Measurements from ENCODE around the gene MBLAC1.
A peak's percentile ranks its signal among the peaks of the same experiment; 100 is the strongest.
"Not testable (repeated sequence)": the region's sequence is repeated elsewhere in the genome, so short reads cannot be mapped to it uniquely, and the experiment has no call there.

The MBLAC1 gene

GRCh38 chr7:100146350-100146749 is 19.6 kb downstream of the MBLAC1 start:
- not testable (repeated sequence) for H3K4me3 Mint-ChIP-seq; DNase-seq; H3K27me3 Mint-ChIP-seq; H3K9me3 Mint-ChIP-seq; ATAC-seq (replicated peaks); H3K27ac Mint-ChIP-seq
- peaks cover 14 to 20% of the 10 kb centered on the region in 2 donors for H3K4me1 Mint-ChIP-seq
- peaks cover 7 to 12% of the 10 kb centered on the region in 2 donors for H3K36me3 Mint-ChIP-seq

GRCh38 chr7:100147278-100147677 is 20.5 kb downstream of the MBLAC1 start:
- Mint-ChIP-seq H3K27ac (no peak overlapping the region), H3K4me3 (no peak overlapping the region), H3K27me3 (no peaks in the 10 kb centered on the region), H3K4me1 (peaks cover 18 to 20% of the 10 kb centered on the region in 2 donors), H3K9me3 (no peaks in the 10 kb centered on the region), H3K36me3 (peaks cover 11 to 14% of the 10 kb centered on the region in 2 donors)
- DNase-seq: no peak
- no peak for ATAC-seq (replicated peaks)

GRCh38 chr7:100148225-100148558 is 21.4 kb downstream of the MBLAC1 start:
- Mint-ChIP-seq H3K9me3 (no peaks in the 10 kb centered on the region), H3K4me3 (peak overlapping the region; percentile 92 to 100), H3K4me1 (peaks cover 24 to 25% of the 10 kb centered on the region in 2 donors), H3K36me3 (peaks cover 15 to 21% of the 10 kb centered on the region in 2 donors), H3K27me3 (no peaks in the 10 kb centered on the region), H3K27ac (peak overlapping the region; percentile 99)
- DNase-seq (no peak), ATAC-seq (replicated peaks) (peak; percentile 17 to 24)

DNA sequence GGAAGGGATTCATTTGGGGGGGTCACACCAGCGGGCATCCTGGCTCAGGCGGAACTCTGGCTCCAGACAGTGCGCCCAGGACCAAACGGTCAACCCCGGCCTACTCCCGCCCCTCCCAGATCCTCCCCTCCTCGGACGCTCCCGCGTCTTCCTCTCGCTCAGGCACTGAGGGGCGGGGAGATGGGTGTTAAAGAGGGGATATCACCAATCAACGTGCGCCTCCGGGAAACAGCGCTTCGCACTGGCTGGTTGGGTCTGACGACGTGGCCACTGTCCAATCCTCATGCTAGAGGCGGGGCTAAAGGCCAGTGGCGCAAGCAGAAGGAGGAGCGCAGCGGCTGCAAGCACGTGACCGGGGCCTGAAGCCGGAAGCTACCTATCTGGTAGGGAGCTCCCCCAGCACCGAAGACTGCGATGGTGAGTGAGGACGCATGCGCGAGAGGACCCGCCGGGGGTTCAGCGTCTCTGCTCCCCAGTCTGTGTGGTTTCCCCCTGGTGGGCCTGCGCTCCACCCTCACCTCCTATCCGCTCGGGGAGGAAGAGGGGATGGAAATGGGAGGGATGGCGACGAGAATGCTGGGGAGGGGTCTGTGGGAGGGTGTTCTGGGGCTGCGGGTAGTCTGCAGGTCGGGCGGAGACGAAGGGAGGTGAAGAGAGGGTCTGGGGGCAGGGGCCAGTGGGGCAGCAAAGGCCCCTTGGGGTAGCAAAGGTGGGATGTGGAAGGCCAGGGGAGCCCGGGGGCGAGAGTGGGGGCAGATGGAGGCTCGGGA is 22.0 kb downstream of the MBLAC1 start, which contains the start of gene LAMTOR4:
TSS of gene LAMTOR4 (plus strand) at position 360 of the 770 bp plus-strand sequence. CDS start at position 415, 55 bp downstream.
- H3K4me1 Mint-ChIP-seq: peaks cover 27 to 30% of the 10 kb centered on the region in 2 donors
- DNase-seq: peak; percentile 99
- no peaks in the 10 kb centered on the region for H3K9me3 Mint-ChIP-seq
- ATAC-seq (replicated peaks): peak; percentile 97 to 98
- H3K36me3 Mint-ChIP-seq: peaks cover 15 to 25% of the 10 kb centered on the region in 2 donors
- peak within 1 kb of the TSS; percentile 92 to 100 for H3K4me3 Mint-ChIP-seq
- peak within 1 kb of the TSS; percentile 99 for H3K27ac Mint-ChIP-seq
- H3K27me3 Mint-ChIP-seq: no peaks in the 10 kb centered on the region

DNA sequence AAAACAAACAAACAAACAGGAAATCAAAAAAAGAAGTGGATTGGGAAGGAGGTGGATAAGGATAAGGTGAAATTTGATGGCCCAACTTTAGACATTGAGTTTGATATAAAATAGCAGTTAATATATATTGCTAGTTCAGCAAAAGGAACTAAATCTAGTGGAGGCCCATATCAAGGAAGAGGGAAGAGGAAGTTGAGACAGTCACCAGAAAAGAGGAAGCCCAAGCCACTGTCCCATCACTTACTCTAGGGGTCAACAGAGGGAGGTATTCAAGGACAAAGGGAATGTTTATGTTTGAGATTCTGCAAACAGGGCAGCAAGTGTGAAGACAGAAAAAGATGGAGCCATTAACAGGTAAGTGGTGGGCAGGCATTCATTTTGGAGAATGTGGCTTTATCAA is 25.6 kb downstream of the MBLAC1 start:
- peaks cover 21 to 46% of the 10 kb centered on the region in 2 donors for H3K36me3 Mint-ChIP-seq
- peak overlapping the region; percentile 11 for H3K27ac Mint-ChIP-seq
- no peaks in the 10 kb centered on the region for H3K27me3 Mint-ChIP-seq
- H3K4me1 Mint-ChIP-seq: peaks cover 42 to 64% of the 10 kb centered on the region in 2 donors
- DNase-seq (no peak), ATAC-seq (replicated peaks) (no peak)
- peak overlapping the region in 1 of 2 donors; percentile 1 for H3K4me3 Mint-ChIP-seq
- H3K9me3 Mint-ChIP-seq: no peaks in the 10 kb centered on the region

DNA sequence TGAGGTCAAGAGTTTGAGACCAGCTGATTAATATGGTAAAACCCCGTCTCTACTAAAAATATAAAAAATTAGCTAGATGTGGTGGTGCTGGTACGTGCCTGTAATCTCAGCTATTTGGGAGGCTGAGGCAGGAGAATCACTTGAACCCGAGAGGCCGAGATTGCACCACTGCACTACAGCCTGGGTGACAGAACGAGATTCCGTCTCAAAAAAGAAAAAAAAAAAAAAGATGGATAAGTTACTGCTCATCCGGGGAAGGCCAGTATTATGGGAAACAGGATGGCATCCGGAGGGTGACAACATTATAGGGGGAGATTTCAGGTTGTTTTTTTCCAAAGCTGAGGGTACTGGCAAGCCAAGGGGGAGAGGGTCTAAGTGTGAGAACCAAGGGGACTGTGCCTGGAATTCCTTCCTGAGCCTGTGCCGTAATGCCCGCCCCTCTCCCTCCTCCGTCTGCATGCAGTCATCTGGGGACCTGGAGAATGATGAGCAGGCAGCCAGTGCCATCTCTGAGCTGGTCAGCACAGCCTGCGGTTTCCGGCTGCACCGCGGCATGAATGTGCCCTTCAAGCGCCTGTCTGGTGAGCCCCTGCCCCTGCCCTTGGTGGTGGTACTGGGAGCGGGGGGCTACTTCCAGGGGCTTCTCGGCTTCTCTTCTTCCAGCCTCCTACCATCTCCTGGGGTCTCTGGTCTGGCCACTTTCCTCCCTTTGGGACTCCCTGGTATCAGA is 26.3 kb downstream of the MBLAC1 start:
- H3K4me3 Mint-ChIP-seq: no peak overlapping the region
- H3K36me3 Mint-ChIP-seq: peaks cover 21 to 49% of the 10 kb centered on the region in 2 donors
- H3K9me3 Mint-ChIP-seq: no peaks in the 10 kb centered on the region
- H3K27me3 Mint-ChIP-seq: no peaks in the 10 kb centered on the region
- H3K4me1 Mint-ChIP-seq: peaks cover 45 to 69% of the 10 kb centered on the region in 2 donors
- ATAC-seq (replicated peaks) (no peak), DNase-seq (no peak)
- peak overlapping the region; percentile 57 for H3K27ac Mint-ChIP-seq

DNA sequence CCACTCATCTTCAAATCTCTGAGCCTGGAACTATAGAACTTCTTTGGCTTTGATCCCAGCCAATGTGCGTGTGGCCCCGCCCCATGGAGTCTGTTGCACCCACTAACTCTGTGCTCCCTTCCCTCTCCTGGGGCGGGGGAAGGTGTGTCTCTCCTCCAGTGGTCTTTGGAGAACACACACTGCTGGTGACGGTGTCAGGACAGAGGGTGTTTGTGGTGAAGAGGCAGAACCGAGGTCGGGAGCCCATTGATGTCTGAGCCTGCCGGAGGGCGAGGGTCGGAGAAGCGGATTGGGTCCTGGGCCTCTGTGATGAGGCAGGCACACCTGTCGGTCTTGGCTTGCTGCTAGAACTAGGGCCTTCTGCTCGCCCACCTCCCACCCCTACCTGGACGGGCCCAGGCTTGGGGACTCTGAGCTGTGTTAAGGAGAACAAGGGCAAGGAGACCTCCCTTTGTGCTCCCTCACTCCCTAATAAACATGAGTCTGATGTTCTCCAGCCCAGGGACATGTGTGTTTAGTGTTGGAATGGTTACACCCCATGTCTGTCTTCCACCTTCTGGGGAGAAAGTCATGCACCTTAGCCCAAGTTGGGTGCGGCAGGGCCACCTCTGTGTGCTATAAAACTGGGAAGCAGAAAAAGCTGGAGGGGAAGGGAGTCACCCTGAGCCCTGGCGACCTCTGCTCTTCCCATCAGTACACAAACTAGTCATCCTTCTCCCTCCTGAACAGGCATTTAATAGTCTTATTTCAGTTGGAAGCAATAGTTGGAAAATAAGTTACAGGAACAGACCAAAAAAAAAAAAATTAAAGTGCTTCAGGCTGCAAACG is 27.2 kb downstream of the MBLAC1 start:
- H3K27me3 Mint-ChIP-seq: no peaks in the 10 kb centered on the region
- no peak for ATAC-seq (replicated peaks)
- peak overlapping the region; percentile 67 for H3K27ac Mint-ChIP-seq
- H3K9me3 Mint-ChIP-seq: no peaks in the 10 kb centered on the region
- no peak overlapping the region for H3K4me3 Mint-ChIP-seq
- H3K36me3 Mint-ChIP-seq: peaks cover 18 to 45% of the 10 kb centered on the region in 2 donors
- DNase-seq: no peak
- peaks cover 38 to 74% of the 10 kb centered on the region in 2 donors for H3K4me1 Mint-ChIP-seq

- Mint-ChIP-seq H3K9me3 (no peaks in the 10 kb centered on the region), H3K4me3 (no peak overlapping the region), H3K27me3 (no peaks in the 10 kb centered on the region), H3K27ac (no peak overlapping the region), H3K36me3 (peaks cover 18 to 44% of the 10 kb centered on the region in 2 donors), H3K4me1 (peaks cover 40 to 80% of the 10 kb centered on the region in 2 donors)
- DNase-seq (no peak), ATAC-seq (replicated peaks) (no peak)
These were observed 28.1 kb downstream of the MBLAC1 start for GRCh38 chr7:100154651-100155491.

DNA sequence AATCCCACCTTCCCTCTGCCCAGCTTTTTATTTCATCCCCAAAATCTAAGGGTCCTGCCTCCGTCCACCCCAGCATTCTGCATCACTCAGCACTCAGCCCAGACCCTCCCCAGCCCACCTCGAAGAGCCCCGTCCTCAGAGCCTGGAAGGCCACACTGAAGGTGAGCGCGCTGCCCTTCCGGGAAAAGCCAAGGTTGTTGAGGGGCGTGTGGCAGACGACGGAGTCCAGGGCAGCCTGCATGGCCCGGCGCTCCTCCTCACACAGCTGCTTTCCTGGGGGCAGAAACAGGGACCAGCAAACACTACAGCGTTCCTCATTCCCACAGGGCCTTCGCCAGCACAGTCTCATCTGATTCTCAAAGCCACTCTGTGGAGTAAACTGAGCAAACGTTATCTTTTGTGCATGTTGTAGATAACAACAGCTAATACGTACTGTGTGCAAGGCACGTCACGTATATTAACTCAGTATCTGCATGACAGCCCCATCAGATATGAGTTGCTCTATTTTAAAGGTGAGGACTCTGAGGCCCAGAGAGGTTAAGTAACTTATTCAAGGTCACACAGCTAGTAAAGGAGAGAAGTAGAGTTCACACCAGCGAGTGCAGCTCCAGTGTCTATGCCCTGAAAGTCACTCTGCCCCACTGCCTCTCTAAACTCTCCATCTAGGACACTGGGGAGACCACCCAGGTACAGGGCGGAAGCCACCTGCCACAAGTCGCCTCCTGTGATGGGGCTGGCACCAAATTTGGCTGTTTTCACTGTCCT is 29.0 kb downstream of the MBLAC1 start:
- Mint-ChIP-seq H3K27me3 (no peaks in the 10 kb centered on the region), H3K36me3 (peaks cover 13 to 37% of the 10 kb centered on the region in 2 donors), H3K4me3 (no peak overlapping the region), H3K27ac (peak overlapping the region; percentile 37), H3K4me1 (peaks cover 33 to 71% of the 10 kb centered on the region in 2 donors), H3K9me3 (no peaks in the 10 kb centered on the region)
- DNase-seq (no peak), ATAC-seq (replicated peaks) (no peak)

- Mint-ChIP-seq H3K9me3 (no peaks in the 10 kb centered on the region), H3K27ac (peak overlapping the region; percentile 88), H3K27me3 (no peaks in the 10 kb centered on the region), H3K4me1 (peaks cover 31 to 71% of the 10 kb centered on the region in 2 donors), H3K4me3 (peak overlapping the region; percentile 88 to 90), H3K36me3 (peaks cover 13 to 37% of the 10 kb centered on the region in 2 donors)
- peak; percentile 44 to 46 for ATAC-seq (replicated peaks)
- DNase-seq: no peak
These were observed 29.7 kb downstream of the MBLAC1 start for GRCh38 chr7:100156331-100157068.

DNA sequence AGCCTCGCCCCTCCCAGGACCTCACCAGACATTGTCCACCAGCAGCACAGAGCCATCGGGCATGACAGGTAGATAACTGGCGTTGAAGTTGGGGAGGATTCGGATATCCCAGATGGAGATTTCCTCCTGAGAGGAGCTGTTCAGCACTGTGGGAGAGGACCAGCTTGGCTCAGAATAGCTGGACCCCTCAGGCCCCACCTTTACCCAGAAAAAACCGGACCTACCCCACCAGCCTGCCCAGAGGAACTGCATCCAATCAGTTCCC is 30.2 kb downstream of the MBLAC1 start:
- Mint-ChIP-seq H3K27me3 (no peaks in the 10 kb centered on the region), H3K4me1 (peaks cover 31 to 66% of the 10 kb centered on the region in 2 donors), H3K4me3 (peak overlapping the region; percentile 88 to 90), H3K27ac (peak overlapping the region; percentile 88), H3K36me3 (peaks cover 11 to 37% of the 10 kb centered on the region in 2 donors), H3K9me3 (no peaks in the 10 kb centered on the region)
- ATAC-seq (replicated peaks) (no peak), DNase-seq (no peak)

- ATAC-seq (replicated peaks) (no peak), DNase-seq (no peak)
- peak overlapping the region; percentile 88 for H3K27ac Mint-ChIP-seq
- peak overlapping the region; percentile 88 to 90 for H3K4me3 Mint-ChIP-seq
- H3K36me3 Mint-ChIP-seq: peaks cover 7 to 32% of the 10 kb centered on the region in 2 donors
- H3K9me3 Mint-ChIP-seq: no peaks in the 10 kb centered on the region
- H3K27me3 Mint-ChIP-seq: no peaks in the 10 kb centered on the region
- H3K4me1 Mint-ChIP-seq: peaks cover 26 to 60% of the 10 kb centered on the region in 2 donors
These were observed 30.8 kb downstream of the MBLAC1 start for GRCh38 chr7:100157334-100158228.
